ENCODE measurements around the gene ANTXR2.
A peak's percentile ranks its signal among the peaks of the same experiment; 100 is the strongest.
"Not testable (repeated sequence)": the region's sequence is repeated elsewhere in the genome, so short reads cannot be mapped to it uniquely, and the experiment has no call there.

ANTXR2 gene

GRCh38 chr4:79920163-79920853 is 152.7 kb downstream of the ANTXR2 start:
- no peak for DNase-seq (ENCODE audit: low read depth in 1 of 2, low spot score in 1 of 2)

GRCh38 chr4:79918292-79918691 is 154.7 kb downstream of the ANTXR2 start:
- DNase-seq (ENCODE audit: low read depth in 1 of 2, low spot score in 1 of 2): no peak

GRCh38 chr4:79917246-79917645 is 155.8 kb downstream of the ANTXR2 start:
- DNase-seq (ENCODE audit: low read depth in 1 of 2, low spot score in 1 of 2): peak in 1 of 2 donors; percentile 19

- DNase-seq (ENCODE audit: low read depth in 1 of 2, low spot score in 1 of 2): no peak
Observed at GRCh38 chr4:79915246-79915645, 157.8 kb downstream of the ANTXR2 start.

GRCh38 chr4:79913581-79913980 is 159.4 kb downstream of the ANTXR2 start:
- DNase-seq (ENCODE audit: low read depth in 1 of 2, low spot score in 1 of 2): no peak

GRCh38 chr4:79907001-79907400 is 166.0 kb downstream of the ANTXR2 start:
- no peak for DNase-seq (ENCODE audit: low read depth in 1 of 2, low spot score in 1 of 2)

GRCh38 chr4:79906303-79906702 is 166.7 kb downstream of the ANTXR2 start:
- DNase-seq (ENCODE audit: low read depth in 1 of 2, low spot score in 1 of 2): no peak

- no peak for DNase-seq (ENCODE audit: low read depth in 1 of 2, low spot score in 1 of 2)
Observed at GRCh38 chr4:79905212-79905611, 167.8 kb downstream of the ANTXR2 start.

- no peak for DNase-seq (ENCODE audit: low read depth in 1 of 2, low spot score in 1 of 2)
Observed at GRCh38 chr4:79904331-79904730, 168.7 kb downstream of the ANTXR2 start.

- DNase-seq (ENCODE audit: low read depth in 1 of 2, low spot score in 1 of 2): no peak
Observed at GRCh38 chr4:79900182-79900581, 172.8 kb downstream of the ANTXR2 start.

- DNase-seq (ENCODE audit: low read depth in 1 of 2, low spot score in 1 of 2): no peak
Observed at GRCh38 chr4:79899481-79899880, 173.5 kb downstream of the ANTXR2 start.

GRCh38 chr4:79898055-79898454 is 175.0 kb downstream of the ANTXR2 start:
- no peak for DNase-seq (ENCODE audit: low read depth in 1 of 2, low spot score in 1 of 2)

- no peak for DNase-seq (ENCODE audit: low read depth in 1 of 2, low spot score in 1 of 2)
Observed at GRCh38 chr4:79897174-79897573, 175.9 kb downstream of the ANTXR2 start.

- no peak for DNase-seq (ENCODE audit: low read depth in 1 of 2, low spot score in 1 of 2)
Observed at GRCh38 chr4:79893456-79893855, 179.6 kb downstream of the ANTXR2 start.

GRCh38 chr4:79889026-79889425 is 184.0 kb downstream of the ANTXR2 start:
- DNase-seq (ENCODE audit: low read depth in 1 of 2, low spot score in 1 of 2): not testable (repeated sequence)

GRCh38 chr4:79886557-79886956 is 186.5 kb downstream of the ANTXR2 start:
- no peak for DNase-seq (ENCODE audit: low read depth in 1 of 2, low spot score in 1 of 2)

- no peak for DNase-seq (ENCODE audit: low read depth in 1 of 2, low spot score in 1 of 2)
Observed at GRCh38 chr4:79886021-79886420, 187.0 kb downstream of the ANTXR2 start.

GRCh38 chr4:79883290-79883689 is 189.7 kb downstream of the ANTXR2 start:
- no peak for DNase-seq (ENCODE audit: low read depth in 1 of 2, low spot score in 1 of 2)

- no peak for DNase-seq (ENCODE audit: low read depth in 1 of 2, low spot score in 1 of 2)
Observed at GRCh38 chr4:79882806-79883205, 190.2 kb downstream of the ANTXR2 start.

- no peak for DNase-seq (ENCODE audit: low read depth in 1 of 2, low spot score in 1 of 2)
Observed at GRCh38 chr4:79881407-79881806, 191.6 kb downstream of the ANTXR2 start.

GRCh38 chr4:79877511-79877910 is 195.5 kb downstream of the ANTXR2 start:
- no peak for DNase-seq (ENCODE audit: low read depth in 1 of 2, low spot score in 1 of 2)

GRCh38 chr4:79875344-79875899 is 197.6 kb downstream of the ANTXR2 start:
- DNase-seq (ENCODE audit: low read depth in 1 of 2, low spot score in 1 of 2): no peak

GRCh38 chr4:79874197-79874596 is 198.8 kb downstream of the ANTXR2 start:
- no peak for DNase-seq (ENCODE audit: low read depth in 1 of 2, low spot score in 1 of 2)
